ENCODE results near the gene SLC47A1. TPM values are rescaled to one million over a fixed set of nuclear protein-coding genes. Genes with fewer than 3 reads are reported as not detected.

The SLC47A1 gene
- total RNA-seq, 1 donor from 2014 or later, result 29.7 TPM

DNA sequence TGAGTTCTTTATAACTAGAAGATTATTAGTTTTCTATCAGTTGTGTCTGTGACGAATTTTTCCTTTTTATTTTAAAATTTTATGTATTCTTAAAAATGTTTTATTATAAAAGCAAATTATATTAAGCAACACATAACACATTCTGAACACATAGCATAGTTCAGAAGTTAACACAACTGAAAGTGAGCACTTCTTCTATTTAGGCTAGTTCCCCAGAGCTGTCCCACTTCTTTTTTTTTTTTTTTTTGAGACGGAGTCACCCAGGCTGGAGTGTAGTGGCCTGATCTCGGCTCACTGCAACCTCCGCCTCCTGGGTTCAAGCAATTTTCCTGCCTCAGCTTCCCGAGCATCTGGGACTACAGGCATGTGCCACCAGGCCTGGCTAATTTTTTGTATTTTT is 77.2 kb downstream of the SLC47A1 start:
- no peak overlapping the region for H3K27ac ChIP-seq
- intact Hi-C loops (cut with DNase I), result no loop called here
- H3K4me3 ChIP-seq, result no peak overlapping the region
- TF ChIP-seq POLR2AphosphoS5 (IDR thresholded peaks at IDR 0.05; ENCODE audit: insufficient read depth in 1 of 2, low read depth in 1 of 2) (no peak), POLR2A (IDR thresholded peaks at IDR 0.05) (no peak)
- TF ChIP-seq, protein P1, sequence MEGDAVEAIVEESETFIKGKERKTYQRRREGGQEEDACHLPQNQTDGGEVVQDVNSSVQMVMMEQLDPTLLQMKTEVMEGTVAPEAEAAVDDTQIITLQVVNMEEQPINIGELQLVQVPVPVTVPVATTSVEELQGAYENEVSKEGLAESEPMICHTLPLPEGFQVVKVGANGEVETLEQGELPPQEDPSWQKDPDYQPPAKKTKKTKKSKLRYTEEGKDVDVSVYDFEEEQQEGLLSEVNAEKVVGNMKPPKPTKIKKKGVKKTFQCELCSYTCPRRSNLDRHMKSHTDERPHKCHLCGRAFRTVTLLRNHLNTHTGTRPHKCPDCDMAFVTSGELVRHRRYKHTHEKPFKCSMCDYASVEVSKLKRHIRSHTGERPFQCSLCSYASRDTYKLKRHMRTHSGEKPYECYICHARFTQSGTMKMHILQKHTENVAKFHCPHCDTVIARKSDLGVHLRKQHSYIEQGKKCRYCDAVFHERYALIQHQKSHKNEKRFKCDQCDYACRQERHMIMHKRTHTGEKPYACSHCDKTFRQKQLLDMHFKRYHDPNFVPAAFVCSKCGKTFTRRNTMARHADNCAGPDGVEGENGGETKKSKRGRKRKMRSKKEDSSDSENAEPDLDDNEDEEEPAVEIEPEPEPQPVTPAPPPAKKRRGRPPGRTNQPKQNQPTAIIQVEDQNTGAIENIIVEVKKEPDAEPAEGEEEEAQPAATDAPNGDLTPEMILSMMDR (IDR thresholded peaks at IDR 0.05), result no peak
- H3K4me1 ChIP-seq, result no peaks in the 10 kb centered on the region
- no peaks in the 10 kb centered on the region for H3K27me3 ChIP-seq
- H3K9me3 ChIP-seq, result no peaks in the 10 kb centered on the region
- DNase-seq (ENCODE audit: extremely low spot score in 2 of 2), result no peak
- no peaks in the 10 kb centered on the region for H3K36me3 ChIP-seq

DNA sequence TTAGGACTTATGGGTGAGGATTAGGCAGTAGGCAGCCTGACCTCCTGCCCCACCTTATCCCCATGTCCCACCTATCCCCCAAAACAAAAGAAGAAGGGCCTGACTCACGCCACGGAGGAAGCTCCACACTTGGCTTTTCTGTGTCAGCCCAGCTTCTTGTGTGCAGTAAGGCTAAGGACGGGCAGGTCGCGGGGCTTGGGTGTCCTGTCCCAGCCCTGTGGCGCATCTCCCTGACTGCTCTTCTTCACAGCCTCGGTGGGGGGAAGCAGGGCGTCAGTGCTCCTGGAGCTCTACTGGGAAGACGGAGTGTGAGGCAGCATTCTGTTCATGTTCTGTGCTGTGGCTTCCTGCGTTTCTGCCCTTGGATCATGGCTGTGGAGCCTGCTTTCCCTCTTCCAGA is 80.3 kb downstream of the SLC47A1 start:
- no peaks in the 10 kb centered on the region for H3K36me3 ChIP-seq
- no peak overlapping the region for H3K27ac ChIP-seq
- no peaks in the 10 kb centered on the region for H3K27me3 ChIP-seq
- intact Hi-C loops (cut with DNase I), result no loop called here
- H3K4me1 ChIP-seq, result no peaks in the 10 kb centered on the region
- DNase-seq (ENCODE audit: extremely low spot score in 2 of 2), result no peak
- TF ChIP-seq, protein P1 (IDR thresholded peaks at IDR 0.05), result no peak
- TF ChIP-seq POLR2A (IDR thresholded peaks at IDR 0.05) (no peak), POLR2AphosphoS5 (IDR thresholded peaks at IDR 0.05; ENCODE audit: insufficient read depth in 1 of 2, low read depth in 1 of 2) (no peak)
- H3K9me3 ChIP-seq, result no peaks in the 10 kb centered on the region
- no peak overlapping the region for H3K4me3 ChIP-seq

DNA sequence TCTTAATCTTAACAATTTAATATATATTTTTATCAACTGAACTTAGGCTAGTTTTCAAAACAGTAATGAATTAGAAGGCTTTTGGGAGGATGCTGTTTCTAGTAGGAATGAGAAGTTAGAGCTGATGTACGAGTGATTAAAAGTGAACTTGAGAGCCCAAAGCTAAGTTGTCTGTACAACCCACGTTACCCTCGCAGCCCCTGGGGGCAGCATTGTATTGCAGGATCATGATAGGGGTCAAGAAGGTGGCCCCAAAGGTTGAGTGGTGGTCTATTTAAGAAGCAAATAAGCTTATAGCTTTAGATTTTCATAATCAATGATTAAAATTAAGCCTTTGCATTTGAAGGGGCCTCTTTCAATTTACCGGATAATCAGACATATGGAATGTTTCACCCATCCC is 81.2 kb downstream of the SLC47A1 start:
- no peak overlapping the region for H3K27ac ChIP-seq
- no peak overlapping the region for H3K4me3 ChIP-seq
- no peak for TF ChIP-seq POLR2A (IDR thresholded peaks at IDR 0.05)
- H3K36me3 ChIP-seq, result no peaks in the 10 kb centered on the region
- no peak for DNase-seq (ENCODE audit: extremely low spot score in 2 of 2)
- intact Hi-C loops (cut with DNase I), result no loop called here
- H3K27me3 ChIP-seq, result no peaks in the 10 kb centered on the region
- H3K9me3 ChIP-seq, result no peaks in the 10 kb centered on the region
- no peaks in the 10 kb centered on the region for H3K4me1 ChIP-seq

DNA sequence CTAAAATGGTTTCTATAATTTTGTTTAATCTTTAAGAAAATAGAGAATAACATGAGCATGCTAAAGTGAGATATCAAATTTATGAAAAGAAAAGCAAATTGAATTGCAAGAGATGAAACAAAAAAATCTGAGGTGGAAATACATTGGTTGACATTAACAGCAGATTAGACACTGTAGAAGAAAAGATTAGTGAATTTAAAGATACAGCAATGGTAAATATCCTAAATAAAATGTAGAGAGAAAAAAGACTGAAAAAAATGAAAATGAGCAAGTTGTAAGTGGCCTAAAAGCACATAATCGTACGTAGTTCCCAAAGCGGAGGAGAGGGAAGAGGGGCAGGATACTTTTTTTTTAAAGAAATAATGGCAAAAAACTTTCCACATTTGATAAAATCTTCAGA is 84.4 kb downstream of the SLC47A1 start:
- Histone ChIP-seq H3K27ac (no peak overlapping the region), H3K4me1 (no peaks in the 10 kb centered on the region), H3K36me3 (no peaks in the 10 kb centered on the region), H3K9me3 (peaks cover 4% of the 10 kb centered on the region), H3K4me3 (no peak overlapping the region), H3K27me3 (no peaks in the 10 kb centered on the region)
- TF ChIP-seq POLR2AphosphoS5 (IDR thresholded peaks at IDR 0.05; ENCODE audit: insufficient read depth in 1 of 2, low read depth in 1 of 2) (no peak), POLR2A (IDR thresholded peaks at IDR 0.05) (no peak)
- TF ChIP-seq, protein P1 (IDR thresholded peaks at IDR 0.05), result no peak
- intact Hi-C loops (cut with DNase I), result no loop called here
- DNase-seq (ENCODE audit: extremely low spot score in 2 of 2), result no peak

DNA sequence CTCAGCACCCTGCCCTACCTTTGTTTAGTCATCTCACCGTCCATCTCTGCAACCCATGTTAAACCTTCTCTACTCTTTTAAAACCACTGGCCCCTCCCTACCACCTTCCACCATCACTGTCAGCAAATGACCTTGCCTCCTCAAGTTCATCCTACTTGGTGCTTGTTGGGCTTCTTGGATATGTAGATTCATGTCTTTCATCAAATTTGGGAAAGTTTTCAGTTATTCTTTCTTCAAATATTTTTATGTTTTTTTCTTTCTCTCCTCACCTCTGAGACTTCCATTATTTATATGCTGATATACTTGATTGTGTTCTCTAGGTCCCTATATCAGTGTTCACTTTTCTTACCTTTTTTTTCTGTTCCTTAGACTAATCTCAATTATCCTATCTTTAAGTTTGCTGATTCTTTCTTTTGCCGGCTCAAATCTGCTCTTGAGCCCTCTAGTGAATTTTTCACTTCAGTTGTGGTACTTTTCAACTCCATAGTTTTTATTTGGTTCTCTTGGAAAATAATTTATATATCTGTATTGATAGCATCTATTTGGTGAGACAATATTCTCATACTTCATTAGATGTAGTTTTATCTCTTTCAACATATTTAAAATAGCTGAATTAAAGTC is 86.2 kb downstream of the SLC47A1 start:
- Histone ChIP-seq H3K4me1 (no peaks in the 10 kb centered on the region), H3K27me3 (no peaks in the 10 kb centered on the region), H3K9me3 (peaks cover 4% of the 10 kb centered on the region), H3K4me3 (no peak overlapping the region), H3K36me3 (no peaks in the 10 kb centered on the region), H3K27ac (no peak overlapping the region)
- DNase-seq (ENCODE audit: extremely low spot score in 2 of 2), result no peak
- intact Hi-C loops (cut with DNase I), result no loop called here
- no peak for TF ChIP-seq POLR2AphosphoS5 (IDR thresholded peaks at IDR 0.05; ENCODE audit: insufficient read depth in 1 of 2, low read depth in 1 of 2)
- no peak for TF ChIP-seq POLR2A (IDR thresholded peaks at IDR 0.05)
- TF ChIP-seq, protein P1 (IDR thresholded peaks at IDR 0.05), result no peak

All from vagina (tissue), 2 donors.